ENCODE measurements around the gene KIAA0513. TPM values are rescaled to one million over a fixed set of nuclear protein-coding genes. Genes with fewer than 3 reads are reported as not detected.

KIAA0513 gene
- total RNA-seq, 1 experiment from 2014 or later = 6.6 TPM

- no peaks in the 10 kb centered on the region for H3K27me3 ChIP-seq (ENCODE audit: insufficient read depth, low read length)
- ChIA-PET CTCF (no interaction called here), RAD21 (ENCODE audit: low non-redundant PET in 1 of 2, low total read pairs in 2 of 2, uncharacterized antibody in 2 of 2, unreplicated experiment in 2 of 2) (no interaction called here), POLR2A (no interaction called here)
- no peak overlapping the region for H3K4me2 ChIP-seq (ENCODE audit: low read length)
- H3K9me2 ChIP-seq (ENCODE audit: insufficient read depth) = no peaks in the 10 kb centered on the region
- H4K20me1 ChIP-seq (ENCODE audit: insufficient read depth) = no peaks in the 10 kb centered on the region
- H3K9ac ChIP-seq (ENCODE audit: low read length) = no peak overlapping the region
- no peaks in the 10 kb centered on the region for H3K4me1 ChIP-seq (ENCODE audit: control insufficient read depth in 1 of 2, insufficient read depth in 2 of 2, low read length in 2 of 2)
- H3K36me3 ChIP-seq (ENCODE audit: control insufficient read depth in 1 of 2, insufficient read depth in 2 of 2, low read length in 2 of 2) = no peaks in the 10 kb centered on the region
- no peak overlapping the region for H3K27ac ChIP-seq (ENCODE audit: low read depth, low read length)
- no peaks in the 10 kb centered on the region for H3K9me3 ChIP-seq (ENCODE audit: control insufficient read depth in 1 of 2, insufficient read depth in 1 of 2, low read depth in 1 of 2, low read length in 2 of 2)
- no TSS peak for BruUV-seq (replicated peaks)
- intact Hi-C loops (cut with micrococcal nuclease) = no loop called here
- no peak for DNase-seq (ENCODE audit: low read depth, low spot score)
- no peaks in the 10 kb centered on the region for H3K79me2 ChIP-seq (ENCODE audit: insufficient read depth, low read length)
- ATAC-seq = no peak
- no peak overlapping the region for H3K4me3 ChIP-seq (replicated peaks in 1 of 2; ENCODE audit: low read depth in 1 of 2, low read length in 2 of 2)
- H2AFZ ChIP-seq (ENCODE audit: low read depth, low read length, poor library complexity, severe bottlenecking) = no peak overlapping the region
- TF ChIP-seq RAD21 (IDR thresholded peaks at IDR 0.05; ENCODE audit: low read depth) = no peak
- no peak for TF ChIP-seq ZBTB33 (IDR thresholded peaks at IDR 0.05; ENCODE audit: extremely low read depth, insufficient replicate concordance, low read length)
- TF ChIP-seq POLR2A (IDR thresholded peaks at IDR 0.05; ENCODE audit: borderline replicate concordance, extremely low read depth, insufficient read depth, insufficient read length) = no peak
- TF ChIP-seq TCF7L2 (IDR thresholded peaks at IDR 0.05; ENCODE audit: borderline replicate concordance, extremely low read depth, insufficient read depth, insufficient read length) = no peak
- no peak for TF ChIP-seq EZH2 (IDR thresholded peaks at IDR 0.05)
- TF ChIP-seq ELF1 (IDR thresholded peaks at IDR 0.05; ENCODE audit: borderline replicate concordance, low read depth) = no peak
- no peak for TF ChIP-seq CTCF (IDR thresholded peaks at IDR 0.05 in 2 of 3, conservative IDR thresholded peaks at IDR 0.05 in 1 of 3; ENCODE audit: borderline replicate concordance in 1 of 3, insufficient read depth in 1 of 3, low read depth in 2 of 3, low read length in 2 of 3)
- TF ChIP-seq REST (IDR thresholded peaks at IDR 0.05; ENCODE audit: low read depth) = no peak
- no peak for TF ChIP-seq ZNF274 (IDR thresholded peaks at IDR 0.05; ENCODE audit: low read depth, low read length)
- no peak for TF ChIP-seq SP1 (IDR thresholded peaks at IDR 0.05; ENCODE audit: low read depth)
- TF ChIP-seq, protein P1, sequence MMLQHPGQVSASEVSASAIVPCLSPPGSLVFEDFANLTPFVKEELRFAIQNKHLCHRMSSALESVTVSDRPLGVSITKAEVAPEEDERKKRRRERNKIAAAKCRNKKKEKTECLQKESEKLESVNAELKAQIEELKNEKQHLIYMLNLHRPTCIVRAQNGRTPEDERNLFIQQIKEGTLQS (IDR thresholded peaks at IDR 0.05) = no peak
- no peak for TF ChIP-seq MAX (IDR thresholded peaks at IDR 0.05)
- TF ChIP-seq JUND (IDR thresholded peaks at IDR 0.05) = no peak
- TF ChIP-seq ZFX (IDR thresholded peaks at IDR 0.05) = no peak
Observed at GRCh38 chr16:85077576-85078125, 50.1 kb downstream of the KIAA0513 start.
